K562 (cell line): Measurements from ENCODE around the gene GRB2. TPM values are rescaled to one million over a fixed set of nuclear protein-coding genes. Genes with fewer than 3 reads are reported as not detected.

ENCODE experiments used
- ARHGAP35 ChIP-seq: fragments of 450-650 bp; IDR thresholded peaks from 2 replicates; pipeline ENCODE4 v1.6.1; 2018; ENCODE audit not compliant: partially characterized antibody
- ARID1B ChIP-seq: fragments of 450-650 bp; IDR thresholded peaks from 2 replicates; pipeline ENCODE4 v1.6.1; 2016; ENCODE audit warnings: antibody characterized with exemption, mild to moderate bottlenecking, inconsistent platforms
- COPS2 ChIP-seq: fragments of 450-650 bp; conservative IDR thresholded peaks from 2 replicates; pipeline ENCODE4 v1.6.1; 2016; ENCODE audit warnings: mild to moderate bottlenecking, moderate library complexity
- GTF2F1 ChIP-seq: IDR thresholded peaks from 2 replicates; pipeline ENCODE4 v1.6.1; 2011; ENCODE audit warnings: low read depth, low read length, improper control_type of control experiment
- IRF2 ChIP-seq: sonication (generic); formaldehyde crosslinking; IDR thresholded peaks from 2 replicates; pipeline ENCODE4 v1.8.1; 2022; ENCODE audit warnings: mild to moderate bottlenecking, missing genetic modification reagents
- KDM1A ChIP-seq, 2 experiments: fragments of 450-650 bp; IDR thresholded peaks; 2 replicates each; pipeline ENCODE4 v1.6.1; 2016; ENCODE audit warnings: mild to moderate bottlenecking in 2 of 2
- MAFK ChIP-seq: IDR thresholded peaks from 2 replicates; pipeline ENCODE4 v1.6.1; 2011; ENCODE audit warnings: low read length, improper control_type of control experiment
- NCOA4 ChIP-seq: fragments of 450-650 bp; IDR thresholded peaks from 2 replicates; pipeline ENCODE4 v1.6.1; 2018; ENCODE audit warnings: mild to moderate bottlenecking; ENCODE audit not compliant: partially characterized antibody
- NFXL1 ChIP-seq: fragments of 450-650 bp; formaldehyde crosslinking; IDR thresholded peaks from 2 replicates; pipeline ENCODE4 v1.4.0; 2021; ENCODE audit warnings: mild to moderate bottlenecking
- NR2C1 ChIP-seq, 2 experiments: fragments of 450-650 bp; IDR thresholded peaks; 2 replicates each; pipeline ENCODE4 v1.6.1; 2017; ENCODE audit warnings: mild to moderate bottlenecking in 2 of 2, antibody characterized with exemption in 1 of 2, inconsistent platforms in 1 of 2, missing compliant biosample characterization in 1 of 2, missing genetic modification characterization in 1 of 2
- NR2F6 ChIP-seq: fragments of 450-650 bp; formaldehyde crosslinking; IDR thresholded peaks from 2 replicates; pipeline ENCODE4 v1.4.0; 2020; ENCODE audit warnings: mild to moderate bottlenecking
- POLR2G ChIP-seq: fragments of 200-400 bp; formaldehyde crosslinking; IDR thresholded peaks from 2 replicates; pipeline ENCODE4 v1.6.1; 2017; ENCODE audit warnings: low read depth, mild to moderate bottlenecking, antibody characterized with exemption, low read length, moderate library complexity
- POLR2H ChIP-seq: IDR thresholded peaks from 2 replicates; pipeline ENCODE4 v1.6.1; 2016; ENCODE audit warnings: missing genetic modification characterization, low read depth, mild to moderate bottlenecking, control low read depth, missing compliant biosample characterization, moderate library complexity
- SMAD4 ChIP-seq: fragments of 250-450 bp; sonication (Bioruptor Pico); conservative IDR thresholded peaks from 2 replicates; pipeline ENCODE4 v1.8.0; 2021; ENCODE audit warnings: inconsistent platforms, mild to moderate bottlenecking, moderate library complexity
- SP2 ChIP-seq: IDR thresholded peaks from 2 replicates; pipeline ENCODE4 v1.6.1; 2011; ENCODE audit warnings: mild to moderate bottlenecking, low read depth, low read length, moderate library complexity; ENCODE audit not compliant: poor library complexity, severe bottlenecking; ENCODE audit errors: extremely low read depth
- ZBTB7A ChIP-seq: IDR thresholded peaks from 2 replicates; pipeline ENCODE4 v1.6.1; 2011; ENCODE audit warnings: low read depth, mild to moderate bottlenecking, low read length, moderate library complexity, borderline replicate concordance; ENCODE audit not compliant: control insufficient read depth
- ZNF224 ChIP-seq: sonication (generic); formaldehyde crosslinking; IDR thresholded peaks from 2 replicates; pipeline ENCODE4 v1.8.0; 2022; ENCODE audit warnings: mild to moderate bottlenecking, missing genetic modification reagents
- ZNF384 ChIP-seq: IDR thresholded peaks from 2 replicates; pipeline ENCODE4 v1.6.1; 2012; ENCODE audit warnings: low read depth, low read length, improper control_type of control experiment
- ZNF75A ChIP-seq: fragments of 450-650 bp; formaldehyde crosslinking; IDR thresholded peaks from 2 replicates; pipeline ENCODE4 v1.4.0; 2020; ENCODE audit warnings: mild to moderate bottlenecking
- polyA plus RNA-seq, 8 experiments: library from polyadenylated mRNA; depleted of rRNA in 4 of 8; stranded (reverse) in 5 of 8; unstranded in 3 of 8; fragments of >200 nt; fragmentation: Nextera tagmentation in 2 of 8; fragmentation: Illumina TruSeq in 1 of 8; extraction: Ambion mirVana in 2 of 8; extraction: Trizol in 1 of 8; gene quantifications; 2 replicates each; pipeline versions ENCODE4 v1.2.1 to v1.2.3, GENCODE V29; 2011 to 2014; ENCODE audit warnings: inconsistent platforms in 1 of 8, missing spikeins in 1 of 8
- total RNA-seq, 7 experiments: library from RNA; depleted of rRNA in 6 of 7; stranded (reverse); fragments of >200 nt in 6 of 7; fragmentation: Illumina TruSeq in 2 of 7; extraction: Trizol in 2 of 7; gene quantifications; 2 replicates each; pipeline versions ENCODE4 v1.2.1 to v1.2.3, GENCODE V29; 2011 to 2021; ENCODE audit warnings: low replicate concordance in 1 of 7
- TF ChIP-seq, protein P1 (sequence below): fragments of 250-450 bp; sonication (Bioruptor Pico); IDR thresholded peaks from 2 replicates; pipeline ENCODE4 v1.5.0; 2020; ENCODE audit warnings: mild to moderate bottlenecking, borderline replicate concordance
- TF ChIP-seq, protein P2 (sequence below): sonication (generic); formaldehyde crosslinking; IDR thresholded peaks from 2 replicates; pipeline ENCODE4 v1.8.0; 2022; ENCODE audit warnings: mild to moderate bottlenecking, missing genetic modification reagents
- TF ChIP-seq, protein P3 (sequence below): fragments of 450-650 bp; IDR thresholded peaks from 2 replicates; pipeline ENCODE4 v1.7.0; 2016; ENCODE audit warnings: borderline replicate concordance

The GRB2 gene
- total and polyA plus RNA-seq, 9 of the 15 experiments (the other 6 are each of a cell fraction or from before 2014, with no cell fraction given) = 57.2 to 136 (median 84.8) TPM

DNA sequence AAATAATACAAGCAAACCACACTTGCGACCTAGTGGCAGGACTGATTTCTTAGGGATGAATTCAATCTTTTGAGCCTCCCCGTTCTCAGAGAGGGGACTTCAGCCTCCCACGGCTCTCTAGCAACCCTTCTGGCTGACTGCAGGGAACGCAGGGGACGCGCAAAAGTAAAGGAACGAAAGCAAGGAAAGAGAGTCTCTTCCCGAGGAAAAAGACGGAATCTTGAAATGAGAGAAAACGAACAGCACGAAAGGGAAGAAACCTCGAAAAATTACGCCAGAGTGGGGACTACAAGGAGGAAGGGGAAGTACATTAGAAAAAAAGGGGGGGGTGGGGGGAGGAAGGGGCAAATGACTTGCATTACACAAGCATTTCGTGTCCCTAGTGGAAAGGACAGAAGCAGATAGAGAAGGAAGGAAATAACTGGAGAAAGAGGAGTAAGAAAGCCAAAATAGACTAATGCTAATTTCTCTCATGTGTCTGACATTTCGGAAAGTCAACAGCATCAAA lies 1.2 kb downstream of the GRB2 start (continued):
- TF ChIP-seq ZNF224 (CRISPR knock-in tag) (no peak), ZNF75A (no peak), SP2 (no peak), POLR2G (no peak), GTF2F1 (no peak), ARID1B (peak; percentile 55; the same call in 1 of the 2 replicates), NR2C1 (IDR thresholded peaks at IDR 0.05) (no peak), NR2C1 (tag; IDR thresholded peaks at IDR 0.05) (no peak), COPS2 (no peak), NFXL1 (CRISPR knock-in tag) (no peak), KDM1A (IDR thresholded peaks at IDR 0.05) (no peak), NR2F6 (CRISPR knock-in tag) (no peak), ZBTB7A (peak; percentile 8; the same call in 1 of the 2 replicates), IRF2 (CRISPR knock-in tag) (no peak), ARHGAP35 (no peak), ZNF384 (peak; percentile 51; the same call in 1 of the 2 replicates), SMAD4 (CRISPR knock-in tag) (no peak), POLR2H (peak; percentile 38; the same call in 1 of the 2 replicates), MAFK (0 out of 2 replicates have a peak, but pooled peaks have one; percentile 18), NCOA4 (no peak)
- TF ChIP-seq, protein P1, sequence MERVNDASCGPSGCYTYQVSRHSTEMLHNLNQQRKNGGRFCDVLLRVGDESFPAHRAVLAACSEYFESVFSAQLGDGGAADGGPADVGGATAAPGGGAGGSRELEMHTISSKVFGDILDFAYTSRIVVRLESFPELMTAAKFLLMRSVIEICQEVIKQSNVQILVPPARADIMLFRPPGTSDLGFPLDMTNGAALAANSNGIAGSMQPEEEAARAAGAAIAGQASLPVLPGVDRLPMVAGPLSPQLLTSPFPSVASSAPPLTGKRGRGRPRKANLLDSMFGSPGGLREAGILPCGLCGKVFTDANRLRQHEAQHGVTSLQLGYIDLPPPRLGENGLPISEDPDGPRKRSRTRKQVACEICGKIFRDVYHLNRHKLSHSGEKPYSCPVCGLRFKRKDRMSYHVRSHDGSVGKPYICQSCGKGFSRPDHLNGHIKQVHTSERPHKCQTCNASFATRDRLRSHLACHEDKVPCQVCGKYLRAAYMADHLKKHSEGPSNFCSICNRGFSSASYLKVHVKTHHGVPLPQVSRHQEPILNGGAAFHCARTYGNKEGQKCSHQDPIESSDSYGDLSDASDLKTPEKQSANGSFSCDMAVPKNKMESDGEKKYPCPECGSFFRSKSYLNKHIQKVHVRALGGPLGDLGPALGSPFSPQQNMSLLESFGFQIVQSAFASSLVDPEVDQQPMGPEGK (CRISPR knock-in tag) = no peak
- TF ChIP-seq, protein P2, sequence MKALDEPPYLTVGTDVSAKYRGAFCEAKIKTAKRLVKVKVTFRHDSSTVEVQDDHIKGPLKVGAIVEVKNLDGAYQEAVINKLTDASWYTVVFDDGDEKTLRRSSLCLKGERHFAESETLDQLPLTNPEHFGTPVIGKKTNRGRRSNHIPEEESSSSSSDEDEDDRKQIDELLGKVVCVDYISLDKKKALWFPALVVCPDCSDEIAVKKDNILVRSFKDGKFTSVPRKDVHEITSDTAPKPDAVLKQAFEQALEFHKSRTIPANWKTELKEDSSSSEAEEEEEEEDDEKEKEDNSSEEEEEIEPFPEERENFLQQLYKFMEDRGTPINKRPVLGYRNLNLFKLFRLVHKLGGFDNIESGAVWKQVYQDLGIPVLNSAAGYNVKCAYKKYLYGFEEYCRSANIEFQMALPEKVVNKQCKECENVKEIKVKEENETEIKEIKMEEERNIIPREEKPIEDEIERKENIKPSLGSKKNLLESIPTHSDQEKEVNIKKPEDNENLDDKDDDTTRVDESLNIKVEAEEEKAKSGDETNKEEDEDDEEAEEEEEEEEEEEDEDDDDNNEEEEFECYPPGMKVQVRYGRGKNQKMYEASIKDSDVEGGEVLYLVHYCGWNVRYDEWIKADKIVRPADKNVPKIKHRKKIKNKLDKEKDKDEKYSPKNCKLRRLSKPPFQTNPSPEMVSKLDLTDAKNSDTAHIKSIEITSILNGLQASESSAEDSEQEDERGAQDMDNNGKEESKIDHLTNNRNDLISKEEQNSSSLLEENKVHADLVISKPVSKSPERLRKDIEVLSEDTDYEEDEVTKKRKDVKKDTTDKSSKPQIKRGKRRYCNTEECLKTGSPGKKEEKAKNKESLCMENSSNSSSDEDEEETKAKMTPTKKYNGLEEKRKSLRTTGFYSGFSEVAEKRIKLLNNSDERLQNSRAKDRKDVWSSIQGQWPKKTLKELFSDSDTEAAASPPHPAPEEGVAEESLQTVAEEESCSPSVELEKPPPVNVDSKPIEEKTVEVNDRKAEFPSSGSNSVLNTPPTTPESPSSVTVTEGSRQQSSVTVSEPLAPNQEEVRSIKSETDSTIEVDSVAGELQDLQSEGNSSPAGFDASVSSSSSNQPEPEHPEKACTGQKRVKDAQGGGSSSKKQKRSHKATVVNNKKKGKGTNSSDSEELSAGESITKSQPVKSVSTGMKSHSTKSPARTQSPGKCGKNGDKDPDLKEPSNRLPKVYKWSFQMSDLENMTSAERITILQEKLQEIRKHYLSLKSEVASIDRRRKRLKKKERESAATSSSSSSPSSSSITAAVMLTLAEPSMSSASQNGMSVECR (CRISPR knock-in tag) = no peak; the same call in 1 of the 2 replicates
- TF ChIP-seq, protein P3, sequence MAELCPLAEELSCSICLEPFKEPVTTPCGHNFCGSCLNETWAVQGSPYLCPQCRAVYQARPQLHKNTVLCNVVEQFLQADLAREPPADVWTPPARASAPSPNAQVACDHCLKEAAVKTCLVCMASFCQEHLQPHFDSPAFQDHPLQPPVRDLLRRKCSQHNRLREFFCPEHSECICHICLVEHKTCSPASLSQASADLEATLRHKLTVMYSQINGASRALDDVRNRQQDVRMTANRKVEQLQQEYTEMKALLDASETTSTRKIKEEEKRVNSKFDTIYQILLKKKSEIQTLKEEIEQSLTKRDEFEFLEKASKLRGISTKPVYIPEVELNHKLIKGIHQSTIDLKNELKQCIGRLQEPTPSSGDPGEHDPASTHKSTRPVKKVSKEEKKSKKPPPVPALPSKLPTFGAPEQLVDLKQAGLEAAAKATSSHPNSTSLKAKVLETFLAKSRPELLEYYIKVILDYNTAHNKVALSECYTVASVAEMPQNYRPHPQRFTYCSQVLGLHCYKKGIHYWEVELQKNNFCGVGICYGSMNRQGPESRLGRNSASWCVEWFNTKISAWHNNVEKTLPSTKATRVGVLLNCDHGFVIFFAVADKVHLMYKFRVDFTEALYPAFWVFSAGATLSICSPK = no peak
